HepG2 (cell line): ENCODE results near the gene KMT2B. TPM values are rescaled to one million over a fixed set of nuclear protein-coding genes. Genes with fewer than 3 reads are reported as not detected.

ENCODE experiments used
- ATAC-seq: fragments of 200-7000 bp; cut with Tn5 transposase; 3 replicates; pipeline ENCODE4 v1.9.1; 2020; ENCODE audit warnings: mild to moderate bottlenecking, moderate library complexity
- BruUV-seq: library from RNA; stranded (reverse); fragments of 400-500 nt; replicated peaks from 2 replicates; lab custom pipeline; 2021; lab: Mats Ljungman, UMichigan
- CTCF ChIA-PET: fragments of 300-600 bp; formaldehyde crosslinking; extraction: SDS; loops from one replicate; lab custom pipeline; 2021; ENCODE audit warnings: low total read pairs, inconsistent platforms, low intra/inter-chr PET ratio; lab: Yijun Ruan, JAX
- POLR2A ChIA-PET: fragments of 350-600 bp; sonication (Branson Sonifier 250); formaldehyde crosslinking; loops from one replicate; lab custom pipeline; 2020; ENCODE audit warnings: antibody characterized with exemption, inconsistent platforms; lab: Yijun Ruan, JAX
- DNase-seq: peaks from one replicate; pipeline ENCODE4 v3.0.0-alpha.2; 2015; ENCODE audit warnings: low spot score
- FAIRE-seq: peaks from 3 replicates; lab custom pipeline; 2011; peaks lifted over from hg19 to GRCh38; lab: Jason Lieb, UNC
- H2AFZ ChIP-seq: one replicate; pipeline ENCODE4 v1.6.1; 2011; ENCODE audit warnings: low read length, inconsistent platforms
- H3K27ac ChIP-seq: fragments of 300-600 bp; 3 replicates; pipeline ENCODE4 v1.8.0; 2011; ENCODE audit warnings: mixed run types, mild to moderate bottlenecking, mixed read lengths, low read length, inconsistent platforms; ENCODE audit not compliant: insufficient read depth; ENCODE audit errors: extremely low read length
- H3K27me3 ChIP-seq, 2 experiments: fragments of 200-600 bp in 1 of 2; 2 replicates in 1 of 2; 3 replicates in 1 of 2; pipeline versions ENCODE4 v1.6.0 to v1.8.0; 2011; ENCODE audit warnings: low read length in 2 of 2, mild to moderate bottlenecking in 2 of 2, moderate library complexity in 2 of 2, inconsistent platforms in 1 of 2; ENCODE audit not compliant: insufficient read depth in 2 of 2, control insufficient read depth in 1 of 2
- H3K36me3 ChIP-seq, 2 experiments: fragments of 200-600 bp in 1 of 2; replicated peaks in 1 of 2; 2 replicates in 1 of 2; 3 replicates in 1 of 2; pipeline versions ENCODE4 v1.5.1 to v1.8.0; 2011; ENCODE audit warnings: low read length in 2 of 2, inconsistent platforms in 1 of 2; ENCODE audit not compliant: insufficient read depth in 2 of 2, control insufficient read depth in 1 of 2
- H3K4me1 ChIP-seq: 2 replicates; pipeline ENCODE4 v1.5.1; 2012; ENCODE audit warnings: low read length, inconsistent platforms; ENCODE audit not compliant: insufficient read depth
- H3K4me2 ChIP-seq: 2 replicates; pipeline ENCODE4 v1.6.0; 2011; ENCODE audit warnings: low read depth, low read length, inconsistent platforms
- H3K4me3 ChIP-seq, 3 experiments: fragments of 200-600 bp in 1 of 3; sonication (generic), shearing (Covaris generic) in 1 of 3; replicated peaks in 1 of 3; 2 replicates each; pipeline ENCODE4 v1.5.1; 2011 to 2016; ENCODE audit warnings: low read length in 3 of 3, inconsistent platforms in 2 of 3, low read depth in 2 of 3, mild to moderate bottlenecking in 2 of 3, control low read depth in 1 of 3, mixed read lengths in 1 of 3; ENCODE audit not compliant: insufficient read depth in 1 of 3
- H3K79me2 ChIP-seq: one replicate; pipeline ENCODE4 v1.6.1; 2011; ENCODE audit warnings: low read length, inconsistent platforms; ENCODE audit not compliant: insufficient read depth
- H3K9ac ChIP-seq: 2 replicates; pipeline ENCODE4 v1.6.0; 2011; ENCODE audit warnings: mild to moderate bottlenecking, low read depth, low read length, inconsistent platforms; ENCODE audit not compliant: insufficient read depth
- H3K9me3 ChIP-seq: 2 replicates; pipeline ENCODE4 v1.5.1; 2012; ENCODE audit warnings: mild to moderate bottlenecking, low read length
- H4K20me1 ChIP-seq: 2 replicates; pipeline ENCODE4 v1.6.0; 2011; ENCODE audit warnings: inconsistent platforms, mild to moderate bottlenecking, low read length, moderate library complexity; ENCODE audit not compliant: insufficient read depth
- JUN ChIP-seq: sonication (generic); formaldehyde crosslinking; IDR thresholded peaks from 2 replicates; pipeline ENCODE4 v1.4.0; 2020; ENCODE audit warnings: mild to moderate bottlenecking, missing genetic modification reagents
- MEF2D ChIP-seq: sonication (generic); formaldehyde crosslinking; IDR thresholded peaks from 2 replicates; pipeline ENCODE4 v1.5.1; 2020; ENCODE audit warnings: mild to moderate bottlenecking, missing genetic modification reagents
- MYNN ChIP-seq: sonication (generic); formaldehyde crosslinking; IDR thresholded peaks from 2 replicates; pipeline ENCODE4 v1.4.0; 2020; ENCODE audit warnings: mild to moderate bottlenecking, low read depth, missing genetic modification reagents
- RBFOX2 ChIP-seq: fragments of 200-400 bp; formaldehyde crosslinking; IDR thresholded peaks from 2 replicates; pipeline ENCODE4 v1.6.1; 2017; ENCODE audit warnings: low read depth, mild to moderate bottlenecking, low read length
- ZNF557 ChIP-seq: sonication (generic); formaldehyde crosslinking; IDR thresholded peaks from 2 replicates; pipeline ENCODE4 v1.4.0; 2020; ENCODE audit warnings: missing genetic modification reagents
- WGBS: methylation state at CpG from one replicate; pipeline ENCODE4 v1.1.6; 2017; ENCODE audit warnings: low lambda C conversion rate; 5-methylcytosine and 5-hydroxymethylcytosine counted together
- in situ Hi-C: cut with HindIII; loops from 2 replicates; pipeline ENCODE4 v1.10.0; 2017; ENCODE audit warnings: low pct_unique_long_range_greater_than_20kb; ENCODE audit not compliant: extremely low pct_ligation_motif_present
- intact Hi-C: fragments of 100-400 bp; cut with micrococcal nuclease; formaldehyde crosslinking; loops from one replicate; pipeline ENCODE4 v1.10.0; 2022; ENCODE audit not compliant: unreplicated experiment
- polyA plus RNA-seq, 8 experiments: library from polyadenylated mRNA; depleted of rRNA in 3 of 8; stranded (reverse) in 7 of 8; unstranded in 1 of 8; fragments of >200 nt; fragmentation: Illumina TruSeq in 4 of 8; extraction: Trizol in 4 of 8; gene quantifications; 2 replicates each; pipeline versions ENCODE4 v1.2.1 to v1.2.3, GENCODE V29; 2011 to 2016; ENCODE audit warnings: low read depth in 4 of 8, missing spikeins in 1 of 8, mixed read lengths in 1 of 8; ENCODE audit not compliant: insufficient read depth in 1 of 8
- total RNA-seq, 5 experiments: library from RNA; depleted of rRNA; stranded (reverse); fragments of >200 nt; fragmentation: Illumina TruSeq; extraction: Trizol; gene quantifications; 2 replicates each; pipeline ENCODE4 v1.2.3, GENCODE V29; 2016; ENCODE audit warnings: low read depth in 1 of 5
- TF ChIP-seq, protein P1 (sequence below): sonication (generic); formaldehyde crosslinking; IDR thresholded peaks from 2 replicates; pipeline ENCODE4 v1.8.0; 2022; ENCODE audit warnings: mild to moderate bottlenecking, missing genetic modification reagents

KMT2B gene
- total and polyA plus RNA-seq, 2 of the 13 experiments (the other 11 are each of a cell fraction or from before 2014, with no cell fraction given) = 6.2 to 16.9 TPM

DNA sequence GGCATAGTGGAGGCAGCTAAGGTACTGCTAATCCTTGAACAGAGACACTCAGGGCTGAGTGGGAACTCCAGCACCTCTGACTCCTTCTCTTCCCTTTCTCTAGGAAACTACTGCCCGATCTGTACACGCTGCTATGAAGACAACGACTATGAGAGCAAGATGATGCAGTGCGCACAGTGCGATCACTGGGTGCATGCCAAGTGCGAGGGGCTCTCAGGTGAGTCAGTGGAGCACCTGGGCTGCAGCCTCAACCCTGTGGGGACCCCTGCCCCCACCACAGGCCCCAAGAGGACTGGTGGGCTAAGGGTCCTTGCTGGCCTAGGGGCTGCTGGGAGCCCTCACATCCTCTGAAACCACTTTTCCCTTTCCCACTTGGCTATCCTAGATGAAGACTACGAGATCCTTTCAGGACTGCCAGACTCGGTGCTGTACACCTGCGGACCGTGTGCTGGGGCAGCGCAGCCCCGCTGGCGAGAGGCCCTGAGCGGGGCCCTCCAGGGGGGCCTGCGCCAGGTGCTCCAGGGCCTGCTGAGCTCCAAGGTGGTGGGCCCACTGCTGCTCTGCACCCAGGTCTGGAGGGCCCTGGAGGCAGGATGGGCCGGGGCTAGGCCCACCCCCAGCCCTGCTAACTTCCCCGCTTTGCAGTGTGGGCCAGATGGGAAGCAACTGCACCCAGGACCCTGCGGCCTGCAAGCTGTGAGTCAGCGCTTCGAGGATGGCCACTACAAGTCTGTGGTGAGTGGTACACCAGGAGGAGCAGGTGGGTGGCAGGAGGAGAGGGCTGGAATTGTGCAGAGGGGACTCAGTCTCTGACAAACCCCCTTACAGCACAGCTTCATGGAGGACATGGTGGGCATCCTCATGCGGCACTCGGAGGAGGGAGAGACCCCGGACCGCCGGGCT, 9.5 kb downstream of the KMT2B start:
- Histone ChIP-seq H3K79me2 (no peaks in the 10 kb centered on the region), H3K9me3 (no peaks in the 10 kb centered on the region), H2AFZ (no peak overlapping the region), H4K20me1 (no peaks in the 10 kb centered on the region), H3K4me1 (no peaks in the 10 kb centered on the region), H3K36me3 (peaks cover 66 to 97% of the 10 kb centered on the region in 2 experiments)
- ChIA-PET CTCF (no interaction called here), POLR2A (interaction anchor here (0.5 to 1.7 kb wide), 3 partner anchors 13 to 200 kb away, joined by 3 to 8 read pairs (median 7); no protein-coding TSS in a partner anchor)
- BruUV-seq = no TSS peak
- whole genome bisulfite sequencing = 96% methylated on average over 16 of the region's 25 CpGs
- ATAC-seq = no peak
- peak; percentile 51; the same call in 1 of the 2 replicates for TF ChIP-seq RBFOX2
- TF ChIP-seq MYNN (CRISPR knock-in tag) = no peak
- TF ChIP-seq, all 625 proteins: peak for 1
- Histone ChIP-seq H3K27me3 (no peaks in the 10 kb centered on the region), H3K27ac (no peak overlapping the region), H3K9ac (no peak overlapping the region), H3K4me2 (no peak overlapping the region), H3K4me3 (no peak overlapping the region)
- in situ Hi-C loops (no loop called here), intact Hi-C loops (no loop called here)
- DNase-seq = no peak
- FAIRE-seq = no peak

- 98% methylated on average over 19 of the region's 19 CpGs for WGBS
- no peak for TF ChIP-seq JUN (CRISPR knock-in tag)
- TF ChIP-seq, protein P1, sequence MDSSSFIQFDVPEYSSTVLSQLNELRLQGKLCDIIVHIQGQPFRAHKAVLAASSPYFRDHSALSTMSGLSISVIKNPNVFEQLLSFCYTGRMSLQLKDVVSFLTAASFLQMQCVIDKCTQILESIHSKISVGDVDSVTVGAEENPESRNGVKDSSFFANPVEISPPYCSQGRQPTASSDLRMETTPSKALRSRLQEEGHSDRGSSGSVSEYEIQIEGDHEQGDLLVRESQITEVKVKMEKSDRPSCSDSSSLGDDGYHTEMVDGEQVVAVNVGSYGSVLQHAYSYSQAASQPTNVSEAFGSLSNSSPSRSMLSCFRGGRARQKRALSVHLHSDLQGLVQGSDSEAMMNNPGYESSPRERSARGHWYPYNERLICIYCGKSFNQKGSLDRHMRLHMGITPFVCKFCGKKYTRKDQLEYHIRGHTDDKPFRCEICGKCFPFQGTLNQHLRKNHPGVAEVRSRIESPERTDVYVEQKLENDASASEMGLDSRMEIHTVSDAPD (CRISPR knock-in tag) = no peak
- no peak for TF ChIP-seq ZNF557 (CRISPR knock-in tag)
- TF ChIP-seq MEF2D (CRISPR knock-in tag) = no peak
- DNase-seq (no peak), FAIRE-seq (no peak), ATAC-seq (no peak)
- no peak overlapping the region for H3K4me2 ChIP-seq
- H3K27me3 ChIP-seq = no peaks in the 10 kb centered on the region
- no peaks in the 10 kb centered on the region for H3K4me1 ChIP-seq
- no peaks in the 10 kb centered on the region for H3K79me2 ChIP-seq
- ChIA-PET CTCF (no interaction called here), POLR2A (interaction anchor here (0.5 to 1.4 kb wide), 2 partner anchors 12 to 199 kb away, joined by 3 to 7 read pairs; no protein-coding TSS in a partner anchor)
- BruUV-seq = no TSS peak
- H3K9me3 ChIP-seq = no peaks in the 10 kb centered on the region
- intact Hi-C loops = no loop called here
- in situ Hi-C loops = no loop called here
- H2AFZ ChIP-seq = no peak overlapping the region
- H4K20me1 ChIP-seq = no peaks in the 10 kb centered on the region
- no peak overlapping the region for H3K9ac ChIP-seq
- H3K4me3 ChIP-seq = no peak overlapping the region
- peaks cover 61 to 95% of the 10 kb centered on the region in 2 experiments; a peak in 4 of 5 replicates for H3K36me3 ChIP-seq
- no peak overlapping the region for H3K27ac ChIP-seq
Measured at GRCh38 chr19:35727956-35728706, 10.3 kb downstream of the KMT2B start.
